ENCODE results near the gene C19orf44.

C19orf44 gene

GRCh38 chr19:16564842-16565241, 68.6 kb downstream of the C19orf44 start:
- no peak for DNase-seq (ENCODE audit: low read depth)
- TF ChIP-seq CTCF (IDR thresholded peaks at IDR 0.05; ENCODE audit: control insufficient read depth, insufficient read depth, low read depth, low read length, missing control alignments) = no peak

GRCh38 chr19:16566161-16566560, 70.0 kb downstream of the C19orf44 start:
- TF ChIP-seq CTCF (IDR thresholded peaks at IDR 0.05; ENCODE audit: control insufficient read depth, insufficient read depth, low read depth, low read length, missing control alignments) = no peak
- H3K4me3 ChIP-seq (ENCODE audit: control insufficient read depth, low read depth, low read length) = no peak overlapping the region
- no peak for DNase-seq (ENCODE audit: low read depth)

More at GRCh38 chr19:16564842-16565241, 68.6 kb downstream of the C19orf44 start:
- H3K4me3 ChIP-seq (ENCODE audit: control insufficient read depth, low read depth, low read length) = no peak overlapping the region

GRCh38 chr19:16566702-16567101, 70.5 kb downstream of the C19orf44 start:
- H3K4me3 ChIP-seq (ENCODE audit: control insufficient read depth, low read depth, low read length) = no peak overlapping the region
- no peak for DNase-seq (ENCODE audit: low read depth)
- TF ChIP-seq CTCF (IDR thresholded peaks at IDR 0.05; ENCODE audit: control insufficient read depth, insufficient read depth, low read depth, low read length, missing control alignments) = no peak

GRCh38 chr19:16569609-16570320, 73.6 kb downstream of the C19orf44 start:
- no peak for TF ChIP-seq CTCF (IDR thresholded peaks at IDR 0.05; ENCODE audit: control insufficient read depth, insufficient read depth, low read depth, low read length, missing control alignments)
- no peak for DNase-seq (ENCODE audit: low read depth)
- no peak overlapping the region for H3K4me3 ChIP-seq (ENCODE audit: control insufficient read depth, low read depth, low read length)
